Hepatocyte (in vitro differentiated cells): Measurements from ENCODE around the gene PRPSAP1.

Source experiments
- EZH2 ChIP-seq: fragments of 200-600 bp; sonication (generic); IDR thresholded peaks from 2 replicates; pipeline ENCODE4 v1.6.1; 2016; ENCODE audit warnings: antibody characterized with exemption, mild to moderate bottlenecking, borderline replicate concordance
- EZH2phosphoT487 ChIP-seq: fragments of 200-600 bp; sonication (generic); IDR thresholded peaks from one replicate; pipeline ENCODE4 v1.6.1; 2018; ENCODE audit warnings: antibody characterized with exemption, mild to moderate bottlenecking, low read depth, moderate library complexity; ENCODE audit not compliant: unreplicated experiment, severe bottlenecking
- TF ChIP-seq, protein P1 (sequence below): fragments of 200-600 bp; sonication (generic); IDR thresholded peaks from 2 replicates; pipeline ENCODE4 v1.5.1; 2016; ENCODE audit warnings: antibody characterized with exemption, mild to moderate bottlenecking; ENCODE audit not compliant: poor library complexity

DNA sequence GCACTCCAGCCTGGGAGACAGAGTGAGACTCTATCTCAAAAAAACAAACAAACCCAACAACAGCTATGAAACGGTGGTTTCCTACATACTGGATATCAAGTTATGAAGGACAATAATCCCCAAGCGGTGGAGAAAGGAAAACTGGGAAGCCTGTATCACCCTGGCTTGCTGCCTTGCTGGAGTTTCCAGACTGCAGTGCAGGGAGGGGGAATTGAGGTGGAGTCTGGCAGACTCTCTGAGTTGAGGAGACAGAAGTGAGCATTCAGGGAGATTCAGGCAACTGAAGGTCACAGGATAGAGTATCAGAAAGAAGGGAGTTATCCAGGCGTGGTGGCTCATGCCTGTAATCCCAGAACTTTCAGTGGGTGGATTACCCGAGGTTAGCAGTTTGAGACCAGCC is 57.5 kb downstream of the PRPSAP1 start:
- TF ChIP-seq, protein P1, sequence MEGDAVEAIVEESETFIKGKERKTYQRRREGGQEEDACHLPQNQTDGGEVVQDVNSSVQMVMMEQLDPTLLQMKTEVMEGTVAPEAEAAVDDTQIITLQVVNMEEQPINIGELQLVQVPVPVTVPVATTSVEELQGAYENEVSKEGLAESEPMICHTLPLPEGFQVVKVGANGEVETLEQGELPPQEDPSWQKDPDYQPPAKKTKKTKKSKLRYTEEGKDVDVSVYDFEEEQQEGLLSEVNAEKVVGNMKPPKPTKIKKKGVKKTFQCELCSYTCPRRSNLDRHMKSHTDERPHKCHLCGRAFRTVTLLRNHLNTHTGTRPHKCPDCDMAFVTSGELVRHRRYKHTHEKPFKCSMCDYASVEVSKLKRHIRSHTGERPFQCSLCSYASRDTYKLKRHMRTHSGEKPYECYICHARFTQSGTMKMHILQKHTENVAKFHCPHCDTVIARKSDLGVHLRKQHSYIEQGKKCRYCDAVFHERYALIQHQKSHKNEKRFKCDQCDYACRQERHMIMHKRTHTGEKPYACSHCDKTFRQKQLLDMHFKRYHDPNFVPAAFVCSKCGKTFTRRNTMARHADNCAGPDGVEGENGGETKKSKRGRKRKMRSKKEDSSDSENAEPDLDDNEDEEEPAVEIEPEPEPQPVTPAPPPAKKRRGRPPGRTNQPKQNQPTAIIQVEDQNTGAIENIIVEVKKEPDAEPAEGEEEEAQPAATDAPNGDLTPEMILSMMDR, result no peak
- no peak for TF ChIP-seq EZH2phosphoT487
- TF ChIP-seq EZH2, result no peak
